ENCODE measurements around the gene EZH1.

Gene EZH1

GRCh38 chr17:42704837-42705494, 39.9 kb downstream of the EZH1 start:
- Histone ChIP-seq H3K27ac (ENCODE audit: low read depth, low read length) (no peak overlapping the region), H3K4me1 (ENCODE audit: control insufficient read depth, insufficient read depth, low read length) (no peaks in the 10 kb centered on the region), H3K9me3 (ENCODE audit: control insufficient read depth, insufficient read depth, low read length) (no peaks in the 10 kb centered on the region), H3K36me3 (ENCODE audit: control insufficient read depth, insufficient read depth, low read length) (peaks cover 85% of the 10 kb centered on the region), H3K9ac (ENCODE audit: low read depth, low read length) (no peak overlapping the region), H3K4me3 (ENCODE audit: low read depth, low read length) (no peak overlapping the region), H3K27me3 (ENCODE audit: control insufficient read depth, insufficient read depth, low read length) (no peaks in the 10 kb centered on the region)

GRCh38 chr17:42704490-42704836, 40.4 kb downstream of the EZH1 start:
- Histone ChIP-seq H3K9me3 (ENCODE audit: control insufficient read depth, insufficient read depth, low read length) (no peaks in the 10 kb centered on the region), H3K27me3 (ENCODE audit: control insufficient read depth, insufficient read depth, low read length) (no peaks in the 10 kb centered on the region), H3K27ac (ENCODE audit: low read depth, low read length) (no peak overlapping the region), H3K4me1 (ENCODE audit: control insufficient read depth, insufficient read depth, low read length) (no peaks in the 10 kb centered on the region), H3K4me3 (ENCODE audit: low read depth, low read length) (no peak overlapping the region), H3K9ac (ENCODE audit: low read depth, low read length) (no peak overlapping the region), H3K36me3 (ENCODE audit: control insufficient read depth, insufficient read depth, low read length) (peaks cover 80% of the 10 kb centered on the region)

GRCh38 chr17:42702446-42702845, 42.4 kb downstream of the EZH1 start:
- H3K4me1 ChIP-seq (ENCODE audit: control insufficient read depth, insufficient read depth, low read length) = no peaks in the 10 kb centered on the region
- no peaks in the 10 kb centered on the region for H3K9me3 ChIP-seq (ENCODE audit: control insufficient read depth, insufficient read depth, low read length)
- no peak overlapping the region for H3K4me3 ChIP-seq (ENCODE audit: low read depth, low read length)
- no peak overlapping the region for H3K9ac ChIP-seq (ENCODE audit: low read depth, low read length)
- H3K27me3 ChIP-seq (ENCODE audit: control insufficient read depth, insufficient read depth, low read length) = no peaks in the 10 kb centered on the region
- H3K27ac ChIP-seq (ENCODE audit: low read depth, low read length) = no peak overlapping the region
- peaks cover 63% of the 10 kb centered on the region for H3K36me3 ChIP-seq (ENCODE audit: control insufficient read depth, insufficient read depth, low read length)

GRCh38 chr17:42700586-42701289, 44.1 kb downstream of the EZH1 start:
- H3K4me3 ChIP-seq (ENCODE audit: low read depth, low read length) = no peak overlapping the region
- no peak overlapping the region for H3K9ac ChIP-seq (ENCODE audit: low read depth, low read length)
- H3K27me3 ChIP-seq (ENCODE audit: control insufficient read depth, insufficient read depth, low read length) = no peaks in the 10 kb centered on the region
- H3K36me3 ChIP-seq (ENCODE audit: control insufficient read depth, insufficient read depth, low read length) = peaks cover 54% of the 10 kb centered on the region
- no peak overlapping the region for H3K27ac ChIP-seq (ENCODE audit: low read depth, low read length)
- no peaks in the 10 kb centered on the region for H3K9me3 ChIP-seq (ENCODE audit: control insufficient read depth, insufficient read depth, low read length)
- no peaks in the 10 kb centered on the region for H3K4me1 ChIP-seq (ENCODE audit: control insufficient read depth, insufficient read depth, low read length)

- Histone ChIP-seq H3K27ac (ENCODE audit: low read depth, low read length) (peak overlapping the region; percentile 25), H3K4me1 (ENCODE audit: control insufficient read depth, insufficient read depth, low read length) (no peaks in the 10 kb centered on the region), H3K27me3 (ENCODE audit: control insufficient read depth, insufficient read depth, low read length) (no peaks in the 10 kb centered on the region), H3K4me3 (ENCODE audit: low read depth, low read length) (no peak overlapping the region), H3K9ac (ENCODE audit: low read depth, low read length) (no peak overlapping the region), H3K9me3 (ENCODE audit: control insufficient read depth, insufficient read depth, low read length) (no peaks in the 10 kb centered on the region), H3K36me3 (ENCODE audit: control insufficient read depth, insufficient read depth, low read length) (peaks cover 41% of the 10 kb centered on the region)
Measured at GRCh38 chr17:42699415-42699740, 45.5 kb downstream of the EZH1 start.

- Histone ChIP-seq H3K9ac (ENCODE audit: low read depth, low read length) (no peak overlapping the region), H3K36me3 (ENCODE audit: control insufficient read depth, insufficient read depth, low read length) (peaks cover 37% of the 10 kb centered on the region), H3K4me3 (ENCODE audit: low read depth, low read length) (no peak overlapping the region), H3K27ac (ENCODE audit: low read depth, low read length) (no peak overlapping the region), H3K9me3 (ENCODE audit: control insufficient read depth, insufficient read depth, low read length) (no peaks in the 10 kb centered on the region), H3K4me1 (ENCODE audit: control insufficient read depth, insufficient read depth, low read length) (no peaks in the 10 kb centered on the region), H3K27me3 (ENCODE audit: control insufficient read depth, insufficient read depth, low read length) (no peaks in the 10 kb centered on the region)
Measured at GRCh38 chr17:42698736-42699414, 46.0 kb downstream of the EZH1 start.

- Histone ChIP-seq H3K27me3 (ENCODE audit: control insufficient read depth, insufficient read depth, low read length) (no peaks in the 10 kb centered on the region), H3K9ac (ENCODE audit: low read depth, low read length) (no peak overlapping the region), H3K27ac (ENCODE audit: low read depth, low read length) (no peak overlapping the region), H3K4me3 (ENCODE audit: low read depth, low read length) (no peak overlapping the region), H3K9me3 (ENCODE audit: control insufficient read depth, insufficient read depth, low read length) (no peaks in the 10 kb centered on the region), H3K36me3 (ENCODE audit: control insufficient read depth, insufficient read depth, low read length) (peaks cover 28% of the 10 kb centered on the region), H3K4me1 (ENCODE audit: control insufficient read depth, insufficient read depth, low read length) (no peaks in the 10 kb centered on the region)
Measured at GRCh38 chr17:42697108-42697811, 47.6 kb downstream of the EZH1 start.

- H3K9ac ChIP-seq (ENCODE audit: low read depth, low read length) = no peak overlapping the region
- H3K27ac ChIP-seq (ENCODE audit: low read depth, low read length) = no peak overlapping the region
- H3K4me1 ChIP-seq (ENCODE audit: control insufficient read depth, insufficient read depth, low read length) = no peaks in the 10 kb centered on the region
- no peaks in the 10 kb centered on the region for H3K27me3 ChIP-seq (ENCODE audit: control insufficient read depth, insufficient read depth, low read length)
- no peak overlapping the region for H3K4me3 ChIP-seq (ENCODE audit: low read depth, low read length)
- H3K36me3 ChIP-seq (ENCODE audit: control insufficient read depth, insufficient read depth, low read length) = peaks cover 17% of the 10 kb centered on the region
- H3K9me3 ChIP-seq (ENCODE audit: control insufficient read depth, insufficient read depth, low read length) = no peaks in the 10 kb centered on the region
Measured at GRCh38 chr17:42695500-42695899, 49.3 kb downstream of the EZH1 start.

- H3K4me3 ChIP-seq (ENCODE audit: low read depth, low read length) = no peak overlapping the region
- H3K27ac ChIP-seq (ENCODE audit: low read depth, low read length) = no peak overlapping the region
- peaks cover 15% of the 10 kb centered on the region; the same call in 1 of the 2 replicates for H3K36me3 ChIP-seq (ENCODE audit: control insufficient read depth, insufficient read depth, low read length)
- no peaks in the 10 kb centered on the region for H3K9me3 ChIP-seq (ENCODE audit: control insufficient read depth, insufficient read depth, low read length)
- H3K9ac ChIP-seq (ENCODE audit: low read depth, low read length) = no peak overlapping the region
- no peaks in the 10 kb centered on the region for H3K4me1 ChIP-seq (ENCODE audit: control insufficient read depth, insufficient read depth, low read length)
- H3K27me3 ChIP-seq (ENCODE audit: control insufficient read depth, insufficient read depth, low read length) = no peaks in the 10 kb centered on the region
Measured at GRCh38 chr17:42694524-42694923, 50.3 kb downstream of the EZH1 start.

- no peaks in the 10 kb centered on the region for H3K27me3 ChIP-seq (ENCODE audit: control insufficient read depth, insufficient read depth, low read length)
- no peak overlapping the region for H3K9ac ChIP-seq (ENCODE audit: low read depth, low read length)
- peaks cover 13% of the 10 kb centered on the region for H3K36me3 ChIP-seq (ENCODE audit: control insufficient read depth, insufficient read depth, low read length)
- H3K4me3 ChIP-seq (ENCODE audit: low read depth, low read length) = no peak overlapping the region
- H3K27ac ChIP-seq (ENCODE audit: low read depth, low read length) = no peak overlapping the region
- no peaks in the 10 kb centered on the region for H3K9me3 ChIP-seq (ENCODE audit: control insufficient read depth, insufficient read depth, low read length)
- no peaks in the 10 kb centered on the region for H3K4me1 ChIP-seq (ENCODE audit: control insufficient read depth, insufficient read depth, low read length)
Measured at GRCh38 chr17:42692489-42692888, 52.4 kb downstream of the EZH1 start.
